ENCODE data around the gene TYROBP. TPM values are rescaled to one million over a fixed set of nuclear protein-coding genes. Genes with fewer than 3 reads are reported as not detected.

Gene TYROBP
- total and polyA plus RNA-seq, 2 of the 4 experiments (the other 2 are of a cell fraction), result not detected

DNA sequence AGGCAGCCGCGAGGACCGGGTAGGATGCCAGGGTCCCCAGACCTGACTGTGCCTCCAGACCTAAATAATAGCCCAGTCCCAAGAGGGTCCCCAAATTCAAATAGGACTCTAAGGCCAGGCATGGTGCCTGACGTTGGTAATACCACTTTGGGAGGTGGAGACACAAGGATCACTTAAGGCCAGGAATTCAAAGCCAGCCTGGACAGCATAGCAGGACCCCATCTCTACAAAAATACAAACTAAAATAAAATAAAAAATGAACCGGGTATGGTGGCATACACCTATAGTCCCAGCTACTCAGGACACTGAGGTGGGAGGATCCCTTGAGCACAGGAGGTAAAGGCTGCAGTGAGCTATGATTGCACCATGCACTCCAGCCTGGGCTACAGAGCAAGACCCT is 45.1 kb downstream of the TYROBP start:
- H2AFZ ChIP-seq (replicated peaks; ENCODE audit: low read length, poor library complexity), result no peak overlapping the region
- peak overlapping the region; percentile 42 for H2AK9ac ChIP-seq (replicated peaks; ENCODE audit: low read depth, low read length, poor library complexity)
- ATAC-seq (ENCODE audit: low read depth) (no peak), DNase-seq (no peak)
- intact Hi-C loops (cut with micrococcal nuclease) (no loop called here), dilution Hi-C loops (cut with HindIII; ENCODE audit: low sequenced_read_pairs, unreplicated experiment) (no loop called here), in situ Hi-C loops (cut with MboI; ENCODE audit: low sequenced_read_pairs) (no loop called here)
- H3K9me3 ChIP-seq (ENCODE audit: control insufficient read depth, insufficient read depth, low read length), result no peaks in the 10 kb centered on the region
- no peak overlapping the region for H2BK15ac ChIP-seq (ENCODE audit: low read depth, low read length)
- H3K4ac ChIP-seq (ENCODE audit: low read depth, low read length), result no peak overlapping the region
- H2BK20ac ChIP-seq (ENCODE audit: low read depth, low read length), result no peak overlapping the region
- ChIA-PET POLR2A (ENCODE audit: unreplicated experiment) (no interaction called here), CTCF (no interaction called here)
- no peaks in the 10 kb centered on the region; the same call in 1 of the 2 replicates for H3K9me1 ChIP-seq (ENCODE audit: insufficient read depth, low read length)
- TF ChIP-seq CEBPB (IDR thresholded peaks at IDR 0.05; ENCODE audit: low read depth, low read length) (no peak), POLR2A (IDR thresholded peaks at IDR 0.05; ENCODE audit: low read depth, low read length) (no peak), RFX5 (IDR thresholded peaks at IDR 0.05; ENCODE audit: low read depth, low read length) (no peak), RCOR1 (IDR thresholded peaks at IDR 0.05; ENCODE audit: insufficient replicate concordance, low read length) (no peak), ELK1 (IDR thresholded peaks at IDR 0.05; ENCODE audit: borderline replicate concordance, low read depth, low read length) (no peak), SMC3 (IDR thresholded peaks at IDR 0.05; ENCODE audit: low read depth, low read length) (no peak), NFE2L2 (IDR thresholded peaks at IDR 0.05; ENCODE audit: low read depth, low read length) (no peak), RAD21 (IDR thresholded peaks at IDR 0.05; ENCODE audit: low read length) (no peak), BHLHE40 (IDR thresholded peaks at IDR 0.05; ENCODE audit: low read depth, low read length) (no peak), CHD1 (IDR thresholded peaks at IDR 0.05; ENCODE audit: low read depth, low read length) (no peak)
- TF ChIP-seq, protein P1, sequence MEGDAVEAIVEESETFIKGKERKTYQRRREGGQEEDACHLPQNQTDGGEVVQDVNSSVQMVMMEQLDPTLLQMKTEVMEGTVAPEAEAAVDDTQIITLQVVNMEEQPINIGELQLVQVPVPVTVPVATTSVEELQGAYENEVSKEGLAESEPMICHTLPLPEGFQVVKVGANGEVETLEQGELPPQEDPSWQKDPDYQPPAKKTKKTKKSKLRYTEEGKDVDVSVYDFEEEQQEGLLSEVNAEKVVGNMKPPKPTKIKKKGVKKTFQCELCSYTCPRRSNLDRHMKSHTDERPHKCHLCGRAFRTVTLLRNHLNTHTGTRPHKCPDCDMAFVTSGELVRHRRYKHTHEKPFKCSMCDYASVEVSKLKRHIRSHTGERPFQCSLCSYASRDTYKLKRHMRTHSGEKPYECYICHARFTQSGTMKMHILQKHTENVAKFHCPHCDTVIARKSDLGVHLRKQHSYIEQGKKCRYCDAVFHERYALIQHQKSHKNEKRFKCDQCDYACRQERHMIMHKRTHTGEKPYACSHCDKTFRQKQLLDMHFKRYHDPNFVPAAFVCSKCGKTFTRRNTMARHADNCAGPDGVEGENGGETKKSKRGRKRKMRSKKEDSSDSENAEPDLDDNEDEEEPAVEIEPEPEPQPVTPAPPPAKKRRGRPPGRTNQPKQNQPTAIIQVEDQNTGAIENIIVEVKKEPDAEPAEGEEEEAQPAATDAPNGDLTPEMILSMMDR (conservative IDR thresholded peaks at IDR 0.05; ENCODE audit: low read depth, low read length), result no peak
- TF ChIP-seq, protein P2, sequence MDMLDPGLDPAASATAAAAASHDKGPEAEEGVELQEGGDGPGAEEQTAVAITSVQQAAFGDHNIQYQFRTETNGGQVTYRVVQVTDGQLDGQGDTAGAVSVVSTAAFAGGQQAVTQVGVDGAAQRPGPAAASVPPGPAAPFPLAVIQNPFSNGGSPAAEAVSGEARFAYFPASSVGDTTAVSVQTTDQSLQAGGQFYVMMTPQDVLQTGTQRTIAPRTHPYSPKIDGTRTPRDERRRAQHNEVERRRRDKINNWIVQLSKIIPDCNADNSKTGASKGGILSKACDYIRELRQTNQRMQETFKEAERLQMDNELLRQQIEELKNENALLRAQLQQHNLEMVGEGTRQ (IDR thresholded peaks at IDR 0.05; ENCODE audit: low read depth, low read length), result no peak
- no peak overlapping the region for H2BK120ac ChIP-seq (ENCODE audit: low read depth, low read length)
- BruUV-seq (replicated peaks), result no TSS peak
- H3K4me1 ChIP-seq (ENCODE audit: control insufficient read depth, insufficient read depth, low read length), result no peaks in the 10 kb centered on the region
- H3K27me3 ChIP-seq (ENCODE audit: control insufficient read depth, insufficient read depth, low read length), result peaks cover 59% of the 10 kb centered on the region
- H3K14ac ChIP-seq (replicated peaks; ENCODE audit: low read depth, low read length), result no peak overlapping the region
- no peak overlapping the region for H3K9ac ChIP-seq (ENCODE audit: low read depth, low read length)
- no peak overlapping the region for H3K56ac ChIP-seq (ENCODE audit: extremely low read depth, insufficient read depth, low read length)
- H4K5ac ChIP-seq (ENCODE audit: low read depth, low read length), result no peak overlapping the region
- no peak overlapping the region for H4K8ac ChIP-seq (ENCODE audit: low read depth in 2 of 2, low read length in 2 of 2)
- no peaks in the 10 kb centered on the region for H3K79me1 ChIP-seq (ENCODE audit: low read depth in 1 of 2, low read length in 2 of 2)
- no peaks in the 10 kb centered on the region; the same call in 1 of the 2 replicates for H4K20me1 ChIP-seq (ENCODE audit: insufficient read depth, low read length)
- no peak overlapping the region for H3K4me2 ChIP-seq (ENCODE audit: low read depth, low read length)
- H3K4me3 ChIP-seq (ENCODE audit: insufficient read depth, low read depth, low read length), result no peak overlapping the region
- no peaks in the 10 kb centered on the region for H3K36me3 ChIP-seq (ENCODE audit: control insufficient read depth, insufficient read depth, low read length)
- WGBS, 2 experiments (ENCODE audit: extremely low coverage in 2 of 2, insufficient read length in 1 of 2), result no CpG with 5 or more reads among the region's 5 CpGs
- no peak overlapping the region for H4K91ac ChIP-seq (ENCODE audit: insufficient read depth, low read depth, low read length)
- no peak overlapping the region for H2BK5ac ChIP-seq (ENCODE audit: low read depth, low read length, poor library complexity, severe bottlenecking)
- H3K23ac ChIP-seq (ENCODE audit: low read depth, low read length), result no peak overlapping the region
- no peak overlapping the region for H3K27ac ChIP-seq (ENCODE audit: insufficient read depth, low read length)
- H2AK5ac ChIP-seq (ENCODE audit: low read depth, low read length), result no peak overlapping the region
- H3K18ac ChIP-seq (ENCODE audit: low read depth, low read length), result no peak overlapping the region
